H9 (cell line): ENCODE measurements around the gene SERPINE3. TPM values are rescaled to one million over a fixed set of nuclear protein-coding genes. Genes with fewer than 3 reads are reported as not detected.

Experiments
- DNase-seq: peaks from one replicate; pipeline ENCODE4 v3.0.0-alpha.2; 2017
- H2AFZ ChIP-seq: one replicate; pipeline ENCODE4 v1.6.1; 2013; ENCODE audit warnings: mild to moderate bottlenecking, low read length, control low read depth, moderate library complexity
- H2AK5ac ChIP-seq: 2 replicates; pipeline ENCODE4 v1.6.1; 2013; ENCODE audit warnings: low read length, control low read depth, mixed read lengths; ENCODE audit not compliant: insufficient read length
- H2BK120ac ChIP-seq: one replicate; pipeline ENCODE4 v1.6.1; 2013; ENCODE audit warnings: low read depth, mild to moderate bottlenecking, low read length, control low read depth, inconsistent platforms; ENCODE audit not compliant: poor library complexity, severe bottlenecking
- H2BK12ac ChIP-seq: 2 replicates; pipeline ENCODE4 v1.6.1; 2013; ENCODE audit warnings: low read length, control low read depth, mixed read lengths, low read depth; ENCODE audit not compliant: insufficient read length
- H2BK15ac ChIP-seq: 2 replicates; pipeline ENCODE4 v1.6.1; 2013; ENCODE audit warnings: low read depth, low read length, control low read depth
- H2BK20ac ChIP-seq: one replicate; pipeline ENCODE4 v1.6.1; 2013; ENCODE audit warnings: low read depth, mild to moderate bottlenecking, low read length, control low read depth, inconsistent platforms; ENCODE audit not compliant: poor library complexity, severe bottlenecking
- H2BK5ac ChIP-seq: 2 replicates; pipeline ENCODE4 v1.6.1; 2013; ENCODE audit warnings: low read length, control low read depth, mixed read lengths; ENCODE audit not compliant: insufficient read length
- H3K14ac ChIP-seq: 2 replicates; pipeline ENCODE4 v1.6.1; 2013; ENCODE audit warnings: low read length, control low read depth; ENCODE audit not compliant: insufficient read depth
- H3K18ac ChIP-seq: 2 replicates; pipeline ENCODE4 v1.6.1; 2013; ENCODE audit warnings: low read depth, mild to moderate bottlenecking, mixed read lengths, low read length, control low read depth; ENCODE audit not compliant: insufficient read length
- H3K23ac ChIP-seq: 2 replicates; pipeline ENCODE4 v1.6.1; 2013; ENCODE audit warnings: low read length, control low read depth, mixed read lengths, low read depth; ENCODE audit not compliant: insufficient read length
- H3K23me2 ChIP-seq: 2 replicates; pipeline ENCODE4 v1.6.1; 2013; ENCODE audit warnings: low read depth, mild to moderate bottlenecking, mixed read lengths, low read length, control low read depth; ENCODE audit not compliant: insufficient read length, poor library complexity, severe bottlenecking
- H3K27ac ChIP-seq: 2 replicates; pipeline ENCODE4 v1.5.1; 2013; ENCODE audit warnings: low read length, control low read depth, mixed read lengths, low read depth; ENCODE audit not compliant: insufficient read length
- H3K27me3 ChIP-seq: 2 replicates; pipeline ENCODE4 v1.6.1; 2013; ENCODE audit warnings: low read length, control low read depth, inconsistent platforms; ENCODE audit not compliant: insufficient read depth
- H3K4ac ChIP-seq: 2 replicates; pipeline ENCODE4 v1.6.1; 2013; ENCODE audit warnings: low read depth, mild to moderate bottlenecking, control low read depth, inconsistent platforms, low read length, moderate library complexity
- H3K4me1 ChIP-seq: 2 replicates; pipeline ENCODE4 v1.6.1; 2013; ENCODE audit warnings: low read length, control low read depth, inconsistent platforms; ENCODE audit not compliant: insufficient read depth
- H3K4me2 ChIP-seq: 2 replicates; pipeline ENCODE4 v1.6.1; 2013; ENCODE audit warnings: low read length, control low read depth, mixed read lengths; ENCODE audit not compliant: insufficient read length, insufficient read depth
- H3K56ac ChIP-seq: 2 replicates; pipeline ENCODE4 v1.6.1; 2013; ENCODE audit warnings: low read depth, mild to moderate bottlenecking, mixed read lengths, low read length, control low read depth; ENCODE audit not compliant: insufficient read length
- H3K79me1 ChIP-seq: 2 replicates; pipeline ENCODE4 v1.6.1; 2013; ENCODE audit warnings: low read depth, mild to moderate bottlenecking, moderate library complexity, low read length, control low read depth, inconsistent platforms; ENCODE audit not compliant: insufficient read depth, poor library complexity, severe bottlenecking
- H3K79me2 ChIP-seq: 2 replicates; pipeline ENCODE4 v1.6.1; 2013; ENCODE audit warnings: low read length, control low read depth, inconsistent platforms; ENCODE audit not compliant: insufficient read depth
- H3K9ac ChIP-seq: 2 replicates; pipeline ENCODE4 v1.6.1; 2013; ENCODE audit warnings: low read length, control low read depth, mixed read lengths; ENCODE audit not compliant: insufficient read length; ENCODE audit errors: extremely low read depth
- H3K9me3 ChIP-seq: one replicate; pipeline ENCODE4 v1.6.1; 2013; ENCODE audit warnings: low read depth, low read length, inconsistent platforms; ENCODE audit not compliant: control insufficient read depth
- H3T11ph ChIP-seq: one replicate; pipeline ENCODE4 v1.6.1; 2013; ENCODE audit warnings: mild to moderate bottlenecking, low read length, control low read depth, inconsistent platforms
- H4K20me1 ChIP-seq: one replicate; pipeline ENCODE4 v1.6.1; 2013; ENCODE audit not compliant: control insufficient read depth, insufficient read length, insufficient read depth
- H4K5ac ChIP-seq: 2 replicates; pipeline ENCODE4 v1.6.1; 2013; ENCODE audit warnings: low read depth, mild to moderate bottlenecking, mixed read lengths, low read length, control low read depth; ENCODE audit not compliant: insufficient read length
- H4K8ac ChIP-seq: replicated peaks from 2 replicates; pipeline ENCODE4 v1.6.1; 2013; ENCODE audit warnings: low read length, control low read depth, mixed read lengths, low read depth; ENCODE audit not compliant: insufficient read length
- H4K91ac ChIP-seq: 2 replicates; pipeline ENCODE4 v1.6.1; 2013; ENCODE audit warnings: low read depth, mild to moderate bottlenecking, moderate library complexity, mixed read lengths, low read length, control low read depth; ENCODE audit not compliant: insufficient read length
- H3K27ac Mint-ChIP-seq, 3 experiments: 2 replicates in 2 of 3; 3 replicates in 1 of 3; pipeline ENCODE4 v1.8.0; 2020 to 2021; ENCODE audit warnings: mixed read lengths in 3 of 3, mild to moderate bottlenecking in 1 of 3, moderate library complexity in 1 of 3
- H3K27me3 Mint-ChIP-seq: 2 replicates; pipeline ENCODE4 v1.8.0; 2021; ENCODE audit warnings: low read depth, mild to moderate bottlenecking, moderate library complexity, mixed read lengths
- H3K36me3 Mint-ChIP-seq, 3 experiments: 2 replicates in 2 of 3; 3 replicates in 1 of 3; pipeline ENCODE4 v1.8.0; 2020 to 2021; ENCODE audit warnings: low read depth in 3 of 3, mixed read lengths in 3 of 3; ENCODE audit not compliant: insufficient read depth in 1 of 3
- H3K4me1 Mint-ChIP-seq, 2 experiments: 2 replicates each; pipeline ENCODE4 v1.8.0; 2020; ENCODE audit warnings: mixed read lengths in 2 of 2
- H3K4me3 Mint-ChIP-seq, 2 experiments: 2 replicates in 1 of 2; 3 replicates in 1 of 2; pipeline ENCODE4 v1.8.0; 2020 to 2021; ENCODE audit warnings: mild to moderate bottlenecking in 2 of 2, mixed read lengths in 2 of 2, moderate library complexity in 1 of 2
- H3K9me3 Mint-ChIP-seq, 2 experiments: 2 replicates in 1 of 2; 3 replicates in 1 of 2; pipeline ENCODE4 v1.8.0; 2020; ENCODE audit warnings: mild to moderate bottlenecking in 2 of 2, mixed read lengths in 2 of 2, moderate library complexity in 1 of 2
- total RNA-seq: library from RNA; stranded (reverse); gene quantifications from 2 replicates; pipeline ENCODE4 v1.2.1, GENCODE V29; 2021
- TF ChIP-seq, protein P1 (sequence below): fragments of 200-600 bp; sonication (generic); conservative IDR thresholded peaks from 3 replicates; pipeline ENCODE4 v1.8.0; 2021; ENCODE audit warnings: antibody characterized with exemption, mild to moderate bottlenecking

Gene SERPINE3
- total RNA-seq, 1 experiment from 2014 or later = not detected

DNA sequence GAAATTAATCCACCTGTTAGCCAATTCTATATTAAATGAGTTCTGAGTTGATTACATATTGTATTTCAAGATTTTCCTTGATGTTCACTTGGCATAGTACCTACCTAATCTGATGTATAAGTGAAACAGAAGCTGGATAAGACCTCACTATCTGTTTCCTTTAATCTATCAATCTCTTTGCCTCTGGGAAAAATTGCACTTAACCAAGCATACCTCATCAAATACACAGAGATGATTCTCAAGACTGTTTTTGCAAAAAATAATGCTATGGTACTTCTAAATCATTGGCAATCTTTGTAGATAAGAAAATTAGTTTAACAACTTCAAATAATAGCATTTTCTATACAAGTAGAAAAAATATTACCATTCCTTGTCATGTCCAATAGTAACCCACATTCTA lies 55.2 kb downstream of the SERPINE3 start:
- no peak overlapping the region for H2BK12ac ChIP-seq
- H3K79me1 ChIP-seq = no peaks in the 10 kb centered on the region
- no peak overlapping the region for H2AK5ac ChIP-seq
- H3T11ph ChIP-seq = no peak overlapping the region
- no peak overlapping the region for H4K8ac ChIP-seq
- H3K56ac ChIP-seq = no peak overlapping the region
- Mint-ChIP-seq H3K9me3 (no peaks in the 10 kb centered on the region), H3K27me3 (no peaks in the 10 kb centered on the region), H3K4me1 (peaks cover 19 to 30% of the 10 kb centered on the region in 2 experiments), H3K4me3 (no peak overlapping the region), H3K27ac (no peak overlapping the region), H3K36me3 (peaks cover 0 to 7% (median 4%) of the 10 kb centered on the region in 3 experiments; a peak in 4 of 7 replicates)
- H3K18ac ChIP-seq = no peak overlapping the region
- H3K23me2 ChIP-seq = no peaks in the 10 kb centered on the region
- H3K27me3 ChIP-seq = no peaks in the 10 kb centered on the region
- H3K4me2 ChIP-seq = no peak overlapping the region
- H2AFZ ChIP-seq = no peak overlapping the region
- TF ChIP-seq, protein P1, sequence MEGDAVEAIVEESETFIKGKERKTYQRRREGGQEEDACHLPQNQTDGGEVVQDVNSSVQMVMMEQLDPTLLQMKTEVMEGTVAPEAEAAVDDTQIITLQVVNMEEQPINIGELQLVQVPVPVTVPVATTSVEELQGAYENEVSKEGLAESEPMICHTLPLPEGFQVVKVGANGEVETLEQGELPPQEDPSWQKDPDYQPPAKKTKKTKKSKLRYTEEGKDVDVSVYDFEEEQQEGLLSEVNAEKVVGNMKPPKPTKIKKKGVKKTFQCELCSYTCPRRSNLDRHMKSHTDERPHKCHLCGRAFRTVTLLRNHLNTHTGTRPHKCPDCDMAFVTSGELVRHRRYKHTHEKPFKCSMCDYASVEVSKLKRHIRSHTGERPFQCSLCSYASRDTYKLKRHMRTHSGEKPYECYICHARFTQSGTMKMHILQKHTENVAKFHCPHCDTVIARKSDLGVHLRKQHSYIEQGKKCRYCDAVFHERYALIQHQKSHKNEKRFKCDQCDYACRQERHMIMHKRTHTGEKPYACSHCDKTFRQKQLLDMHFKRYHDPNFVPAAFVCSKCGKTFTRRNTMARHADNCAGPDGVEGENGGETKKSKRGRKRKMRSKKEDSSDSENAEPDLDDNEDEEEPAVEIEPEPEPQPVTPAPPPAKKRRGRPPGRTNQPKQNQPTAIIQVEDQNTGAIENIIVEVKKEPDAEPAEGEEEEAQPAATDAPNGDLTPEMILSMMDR = no peak
- H3K9me3 ChIP-seq = no peaks in the 10 kb centered on the region
- H4K5ac ChIP-seq = no peak overlapping the region
- peaks cover 3% of the 10 kb centered on the region for H3K4me1 ChIP-seq
- H2BK15ac ChIP-seq = no peak overlapping the region
- H4K91ac ChIP-seq = no peak overlapping the region
- no peak overlapping the region for H3K27ac ChIP-seq
- H3K9ac ChIP-seq = no peak overlapping the region
- H2BK20ac ChIP-seq = no peak overlapping the region
- no peak overlapping the region for H3K4ac ChIP-seq
- DNase-seq = no peak
- H2BK120ac ChIP-seq = no peak overlapping the region
- no peaks in the 10 kb centered on the region; the same call in 1 of the 2 replicates for H3K79me2 ChIP-seq
- no peak overlapping the region for H3K23ac ChIP-seq
- no peak overlapping the region for H3K14ac ChIP-seq
- H4K20me1 ChIP-seq = no peaks in the 10 kb centered on the region
- no peak overlapping the region for H2BK5ac ChIP-seq
